ENCODE data around the gene SLC6A16.
"Not testable (repeated sequence)": the region's sequence is repeated elsewhere in the genome, so short reads cannot be mapped to it uniquely, and the experiment has no call there.

The SLC6A16 gene

GRCh38 chr19:49289286-49289685 lies 35.7 kb downstream of the SLC6A16 start:
- H3K27me3 Mint-ChIP-seq (ENCODE audit: low read depth); H3K27ac Mint-ChIP-seq; H3K9me3 Mint-ChIP-seq; H3K36me3 Mint-ChIP-seq (ENCODE audit: low read depth); H3K4me3 Mint-ChIP-seq; H3K4me1 Mint-ChIP-seq (ENCODE audit: low read depth): not testable (repeated sequence)

- H3K4me1 Mint-ChIP-seq (ENCODE audit: low read depth); H3K27ac Mint-ChIP-seq; H3K9me3 Mint-ChIP-seq: not testable (repeated sequence)
Observed at GRCh38 chr19:49288205-49288604, 36.8 kb downstream of the SLC6A16 start.

GRCh38 chr19:49287141-49287770 lies 37.7 kb downstream of the SLC6A16 start:
- Mint-ChIP-seq H3K9me3 (no peaks in the 10 kb centered on the region), H3K4me1 (ENCODE audit: low read depth) (no peaks in the 10 kb centered on the region), H3K27ac (no peak overlapping the region), H3K4me3 (no peak overlapping the region), H3K36me3 (ENCODE audit: low read depth) (no peaks in the 10 kb centered on the region), H3K27me3 (ENCODE audit: low read depth) (no peaks in the 10 kb centered on the region)

More at GRCh38 chr19:49288205-49288604, 36.8 kb downstream of the SLC6A16 start:
- H3K4me3 Mint-ChIP-seq; H3K27me3 Mint-ChIP-seq (ENCODE audit: low read depth); H3K36me3 Mint-ChIP-seq (ENCODE audit: low read depth): not testable (repeated sequence)

- no peaks in the 10 kb centered on the region for H3K4me1 Mint-ChIP-seq (ENCODE audit: low read depth)
- H3K27ac Mint-ChIP-seq: no peak overlapping the region
- H3K27me3 Mint-ChIP-seq (ENCODE audit: low read depth): no peaks in the 10 kb centered on the region
- no peak overlapping the region for H3K4me3 Mint-ChIP-seq
- no peaks in the 10 kb centered on the region for H3K36me3 Mint-ChIP-seq (ENCODE audit: low read depth)
- H3K9me3 Mint-ChIP-seq: no peaks in the 10 kb centered on the region
Observed at GRCh38 chr19:49282184-49282583, 42.8 kb downstream of the SLC6A16 start.

- Mint-ChIP-seq H3K27me3 (ENCODE audit: low read depth) (peaks cover 16% of the 10 kb centered on the region), H3K27ac (no peak overlapping the region), H3K4me1 (ENCODE audit: low read depth) (no peaks in the 10 kb centered on the region), H3K9me3 (peaks cover 2% of the 10 kb centered on the region), H3K36me3 (ENCODE audit: low read depth) (no peaks in the 10 kb centered on the region), H3K4me3 (no peak overlapping the region)
Observed at GRCh38 chr19:49272204-49272603, 52.8 kb downstream of the SLC6A16 start.

- Mint-ChIP-seq H3K27me3 (ENCODE audit: low read depth) (peaks cover 16% of the 10 kb centered on the region), H3K9me3 (peaks cover 7% of the 10 kb centered on the region), H3K4me3 (no peak overlapping the region), H3K4me1 (ENCODE audit: low read depth) (no peaks in the 10 kb centered on the region), H3K27ac (no peak overlapping the region), H3K36me3 (ENCODE audit: low read depth) (no peaks in the 10 kb centered on the region)
Observed at GRCh38 chr19:49271080-49271753, 53.8 kb downstream of the SLC6A16 start.

GRCh38 chr19:49266409-49266808 lies 58.6 kb downstream of the SLC6A16 start:
- not testable (repeated sequence) for H3K36me3 Mint-ChIP-seq (ENCODE audit: low read depth); H3K4me3 Mint-ChIP-seq; H3K27ac Mint-ChIP-seq; H3K4me1 Mint-ChIP-seq (ENCODE audit: low read depth)
- peaks cover 11% of the 10 kb centered on the region for H3K27me3 Mint-ChIP-seq (ENCODE audit: low read depth)
- H3K9me3 Mint-ChIP-seq: peaks cover 15% of the 10 kb centered on the region

- H3K9me3 Mint-ChIP-seq: peaks cover 18% of the 10 kb centered on the region
- no peak overlapping the region for H3K27ac Mint-ChIP-seq
- no peaks in the 10 kb centered on the region for H3K36me3 Mint-ChIP-seq (ENCODE audit: low read depth)
- H3K4me1 Mint-ChIP-seq (ENCODE audit: low read depth): no peaks in the 10 kb centered on the region
- H3K4me3 Mint-ChIP-seq: no peak overlapping the region
- H3K27me3 Mint-ChIP-seq (ENCODE audit: low read depth): peaks cover 21% of the 10 kb centered on the region
Observed at GRCh38 chr19:49264258-49264657, 60.7 kb downstream of the SLC6A16 start.

GRCh38 chr19:49261602-49262001 lies 63.4 kb downstream of the SLC6A16 start:
- Mint-ChIP-seq H3K4me3 (no peak overlapping the region), H3K27me3 (ENCODE audit: low read depth) (peaks cover 21% of the 10 kb centered on the region), H3K36me3 (ENCODE audit: low read depth) (peaks cover 5% of the 10 kb centered on the region), H3K27ac (no peak overlapping the region), H3K4me1 (ENCODE audit: low read depth) (no peaks in the 10 kb centered on the region), H3K9me3 (peaks cover 27% of the 10 kb centered on the region)

- no peak overlapping the region for H3K4me3 Mint-ChIP-seq
- peaks cover 20% of the 10 kb centered on the region for H3K9me3 Mint-ChIP-seq
- H3K27me3 Mint-ChIP-seq (ENCODE audit: low read depth): peaks cover 13% of the 10 kb centered on the region
- H3K4me1 Mint-ChIP-seq (ENCODE audit: low read depth): no peaks in the 10 kb centered on the region
- no peak overlapping the region for H3K27ac Mint-ChIP-seq
- peaks cover 5% of the 10 kb centered on the region for H3K36me3 Mint-ChIP-seq (ENCODE audit: low read depth)
Observed at GRCh38 chr19:49256691-49257090, 68.3 kb downstream of the SLC6A16 start.

- H3K27me3 Mint-ChIP-seq (ENCODE audit: low read depth): peaks cover 7% of the 10 kb centered on the region
- no peak overlapping the region for H3K4me3 Mint-ChIP-seq
- no peak overlapping the region for H3K27ac Mint-ChIP-seq
- peaks cover 5% of the 10 kb centered on the region for H3K36me3 Mint-ChIP-seq (ENCODE audit: low read depth)
- H3K9me3 Mint-ChIP-seq: peaks cover 19% of the 10 kb centered on the region
- no peaks in the 10 kb centered on the region for H3K4me1 Mint-ChIP-seq (ENCODE audit: low read depth)
Observed at GRCh38 chr19:49255674-49256073, 69.3 kb downstream of the SLC6A16 start.

- Mint-ChIP-seq H3K27ac (no peak overlapping the region), H3K4me1 (ENCODE audit: low read depth) (no peaks in the 10 kb centered on the region), H3K36me3 (ENCODE audit: low read depth) (no peaks in the 10 kb centered on the region), H3K4me3 (no peak overlapping the region), H3K27me3 (ENCODE audit: low read depth) (peaks cover 4% of the 10 kb centered on the region), H3K9me3 (no peaks in the 10 kb centered on the region)
Observed at GRCh38 chr19:49249933-49250332, 75.1 kb downstream of the SLC6A16 start.

GRCh38 chr19:49247676-49248075 lies 77.3 kb downstream of the SLC6A16 start:
- Mint-ChIP-seq H3K36me3 (ENCODE audit: low read depth) (no peaks in the 10 kb centered on the region), H3K27me3 (ENCODE audit: low read depth) (peaks cover 4% of the 10 kb centered on the region), H3K4me3 (no peak overlapping the region), H3K4me1 (ENCODE audit: low read depth) (no peaks in the 10 kb centered on the region), H3K27ac (no peak overlapping the region), H3K9me3 (no peaks in the 10 kb centered on the region)

- no peaks in the 10 kb centered on the region for H3K9me3 Mint-ChIP-seq
- no peaks in the 10 kb centered on the region for H3K4me1 Mint-ChIP-seq (ENCODE audit: low read depth)
- peaks cover under 1% of the 10 kb centered on the region for H3K27me3 Mint-ChIP-seq (ENCODE audit: low read depth)
- no peaks in the 10 kb centered on the region for H3K36me3 Mint-ChIP-seq (ENCODE audit: low read depth)
- no peak overlapping the region for H3K27ac Mint-ChIP-seq
- no peak overlapping the region for H3K4me3 Mint-ChIP-seq
Observed at GRCh38 chr19:49244256-49244655, 80.7 kb downstream of the SLC6A16 start.

GRCh38 chr19:49243726-49244125 lies 81.3 kb downstream of the SLC6A16 start:
- no peak overlapping the region for H3K4me3 Mint-ChIP-seq
- H3K4me1 Mint-ChIP-seq (ENCODE audit: low read depth): no peaks in the 10 kb centered on the region
- H3K27ac Mint-ChIP-seq: no peak overlapping the region
- no peaks in the 10 kb centered on the region for H3K9me3 Mint-ChIP-seq
- no peaks in the 10 kb centered on the region for H3K27me3 Mint-ChIP-seq (ENCODE audit: low read depth)
- no peaks in the 10 kb centered on the region for H3K36me3 Mint-ChIP-seq (ENCODE audit: low read depth)
